Measurements from ENCODE around the gene THAP5. TPM values are rescaled to one million over a fixed set of nuclear protein-coding genes. Genes with fewer than 3 reads are reported as not detected.

The THAP5 gene
- total and polyA plus RNA-seq, 4 donors, result 30.3 to 60.9 (median 35.5) TPM

- DNase-seq (ENCODE audit: low read depth in 4 of 6, low spot score in 6 of 6), result no peak
- H3K9me3 ChIP-seq (ENCODE audit: control insufficient read depth, insufficient read depth, low read length), result no peaks in the 10 kb centered on the region
These were observed 19.7 kb upstream of the THAP5 start for GRCh38 chr7:108589199-108589598.

GRCh38 chr7:108586274-108586710, 16.8 kb upstream of the THAP5 start:
- Histone ChIP-seq H3K4me1 (ENCODE audit: control insufficient read depth, insufficient read depth, low read length) (no peaks in the 10 kb centered on the region), H3K36me3 (ENCODE audit: control insufficient read depth, insufficient read depth, low read length) (no peaks in the 10 kb centered on the region), H3K27me3 (ENCODE audit: control insufficient read depth, insufficient read depth, low read length) (no peaks in the 10 kb centered on the region), H3K27ac (ENCODE audit: low read depth, low read length) (no peak overlapping the region), H3K9me3 (ENCODE audit: control insufficient read depth, insufficient read depth, low read length) (no peaks in the 10 kb centered on the region), H3K4me3 (ENCODE audit: low read depth, low read length) (no peak overlapping the region)
- DNase-seq (ENCODE audit: low read depth in 4 of 6, low spot score in 6 of 6), result no peak
- 89% methylated on average over 2 of the region's 3 CpGs for WGBS (ENCODE audit: insufficient coverage)

More at GRCh38 chr7:108589199-108589598, 19.7 kb upstream of the THAP5 start:
- Histone ChIP-seq H3K4me1 (ENCODE audit: control insufficient read depth, insufficient read depth, low read length) (no peaks in the 10 kb centered on the region), H3K27me3 (ENCODE audit: control insufficient read depth, insufficient read depth, low read length) (no peaks in the 10 kb centered on the region), H3K4me3 (ENCODE audit: low read depth, low read length) (no peak overlapping the region), H3K36me3 (ENCODE audit: control insufficient read depth, insufficient read depth, low read length) (no peaks in the 10 kb centered on the region), H3K27ac (ENCODE audit: low read depth, low read length) (no peak overlapping the region)

GRCh38 chr7:108585843-108586242, 16.3 kb upstream of the THAP5 start:
- Histone ChIP-seq H3K36me3 (ENCODE audit: control insufficient read depth, insufficient read depth, low read length) (no peaks in the 10 kb centered on the region), H3K27me3 (ENCODE audit: control insufficient read depth, insufficient read depth, low read length) (no peaks in the 10 kb centered on the region), H3K4me3 (ENCODE audit: low read depth, low read length) (no peak overlapping the region), H3K9me3 (ENCODE audit: control insufficient read depth, insufficient read depth, low read length) (no peaks in the 10 kb centered on the region), H3K27ac (ENCODE audit: low read depth, low read length) (no peak overlapping the region), H3K4me1 (ENCODE audit: control insufficient read depth, insufficient read depth, low read length) (no peaks in the 10 kb centered on the region)
- WGBS (ENCODE audit: insufficient coverage), result 95% methylated on average over 2 of the region's 2 CpGs
- no peak for DNase-seq (ENCODE audit: low read depth in 4 of 6, low spot score in 6 of 6)

- DNase-seq (ENCODE audit: low read depth in 4 of 6, low spot score in 6 of 6), result no peak
- no CpG with 5 or more reads among the region's 1 CpG for WGBS (ENCODE audit: insufficient coverage)
These were observed 14.7 kb upstream of the THAP5 start for GRCh38 chr7:108584211-108584610.

GRCh38 chr7:108581655-108582491, 12.4 kb upstream of the THAP5 start:
- Histone ChIP-seq H3K36me3 (ENCODE audit: control insufficient read depth, insufficient read depth, low read length) (peaks cover 7% of the 10 kb centered on the region), H3K27ac (ENCODE audit: low read depth, low read length) (no peak overlapping the region), H3K4me1 (ENCODE audit: control insufficient read depth, insufficient read depth, low read length) (no peaks in the 10 kb centered on the region), H3K9me3 (ENCODE audit: control insufficient read depth, insufficient read depth, low read length) (peaks cover 5% of the 10 kb centered on the region), H3K27me3 (ENCODE audit: control insufficient read depth, insufficient read depth, low read length) (no peaks in the 10 kb centered on the region), H3K4me3 (ENCODE audit: low read depth, low read length) (no peak overlapping the region)
- no peak for DNase-seq (ENCODE audit: low read depth in 4 of 6, low spot score in 6 of 6)
- no CpG with 5 or more reads among the region's 4 CpGs for WGBS (ENCODE audit: insufficient coverage)

More at GRCh38 chr7:108584211-108584610, 14.7 kb upstream of the THAP5 start:
- H3K27me3 ChIP-seq (ENCODE audit: control insufficient read depth, insufficient read depth, low read length), result no peaks in the 10 kb centered on the region
- peaks cover 5% of the 10 kb centered on the region for H3K9me3 ChIP-seq (ENCODE audit: control insufficient read depth, insufficient read depth, low read length)
- H3K4me3 ChIP-seq (ENCODE audit: low read depth, low read length), result no peak overlapping the region
- no peak overlapping the region for H3K27ac ChIP-seq (ENCODE audit: low read depth, low read length)
- H3K36me3 ChIP-seq (ENCODE audit: control insufficient read depth, insufficient read depth, low read length), result peaks cover 5% of the 10 kb centered on the region
- no peaks in the 10 kb centered on the region for H3K4me1 ChIP-seq (ENCODE audit: control insufficient read depth, insufficient read depth, low read length)

GRCh38 chr7:108580298-108580697, 10.8 kb upstream of the THAP5 start:
- WGBS (ENCODE audit: insufficient coverage), result 67% methylated on average over 4 of the region's 6 CpGs
- Histone ChIP-seq H3K9me3 (ENCODE audit: control insufficient read depth, insufficient read depth, low read length) (peaks cover 5% of the 10 kb centered on the region), H3K4me3 (ENCODE audit: low read depth, low read length) (no peak overlapping the region), H3K36me3 (ENCODE audit: control insufficient read depth, insufficient read depth, low read length) (peaks cover 7% of the 10 kb centered on the region), H3K27ac (ENCODE audit: low read depth, low read length) (no peak overlapping the region), H3K4me1 (ENCODE audit: control insufficient read depth, insufficient read depth, low read length) (no peaks in the 10 kb centered on the region), H3K27me3 (ENCODE audit: control insufficient read depth, insufficient read depth, low read length) (no peaks in the 10 kb centered on the region)
- DNase-seq (ENCODE audit: low read depth in 4 of 6, low spot score in 6 of 6), result no peak

GRCh38 chr7:108578937-108579336, 9.4 kb upstream of the THAP5 start:
- Histone ChIP-seq H3K36me3 (ENCODE audit: control insufficient read depth, insufficient read depth, low read length) (peaks cover 10% of the 10 kb centered on the region), H3K27ac (ENCODE audit: low read depth, low read length) (no peak overlapping the region), H3K4me1 (ENCODE audit: control insufficient read depth, insufficient read depth, low read length) (no peaks in the 10 kb centered on the region), H3K4me3 (ENCODE audit: low read depth, low read length) (no peak overlapping the region), H3K27me3 (ENCODE audit: control insufficient read depth, insufficient read depth, low read length) (no peaks in the 10 kb centered on the region), H3K9me3 (ENCODE audit: control insufficient read depth, insufficient read depth, low read length) (peaks cover 5% of the 10 kb centered on the region)
- WGBS (ENCODE audit: insufficient coverage), result 90% methylated on average over 7 of the region's 7 CpGs
- no peak for DNase-seq (ENCODE audit: low read depth in 4 of 6, low spot score in 6 of 6)

GRCh38 chr7:108576116-108576515, 6.6 kb upstream of the THAP5 start:
- Histone ChIP-seq H3K27ac (ENCODE audit: low read depth, low read length) (no peak overlapping the region), H3K4me1 (ENCODE audit: control insufficient read depth, insufficient read depth, low read length) (no peaks in the 10 kb centered on the region), H3K9me3 (ENCODE audit: control insufficient read depth, insufficient read depth, low read length) (peaks cover 5% of the 10 kb centered on the region), H3K36me3 (ENCODE audit: control insufficient read depth, insufficient read depth, low read length) (peaks cover 10% of the 10 kb centered on the region), H3K4me3 (ENCODE audit: low read depth, low read length) (no peak overlapping the region), H3K27me3 (ENCODE audit: control insufficient read depth, insufficient read depth, low read length) (no peaks in the 10 kb centered on the region)
- WGBS (ENCODE audit: insufficient coverage), result 100% methylated on average over 1 of the region's 1 CpG
- no peak for DNase-seq (ENCODE audit: low read depth in 4 of 6, low spot score in 6 of 6)

- no peak for DNase-seq (ENCODE audit: low read depth in 4 of 6, low spot score in 6 of 6)
- Histone ChIP-seq H3K4me3 (ENCODE audit: low read depth, low read length) (no peak overlapping the region), H3K36me3 (ENCODE audit: control insufficient read depth, insufficient read depth, low read length) (peaks cover 10% of the 10 kb centered on the region), H3K9me3 (ENCODE audit: control insufficient read depth, insufficient read depth, low read length) (peaks cover 5% of the 10 kb centered on the region), H3K4me1 (ENCODE audit: control insufficient read depth, insufficient read depth, low read length) (no peaks in the 10 kb centered on the region), H3K27ac (ENCODE audit: low read depth, low read length) (no peak overlapping the region), H3K27me3 (ENCODE audit: control insufficient read depth, insufficient read depth, low read length) (no peaks in the 10 kb centered on the region)
- WGBS (ENCODE audit: insufficient coverage), result no CpG with 5 or more reads among the region's 2 CpGs
These were observed 5.7 kb upstream of the THAP5 start for GRCh38 chr7:108575156-108575555.

- Histone ChIP-seq H3K9me3 (ENCODE audit: control insufficient read depth, insufficient read depth, low read length) (no peaks in the 10 kb centered on the region), H3K36me3 (ENCODE audit: control insufficient read depth, insufficient read depth, low read length) (peaks cover 3% of the 10 kb centered on the region)
- no CpG with 5 or more reads among the region's 2 CpGs for WGBS (ENCODE audit: insufficient coverage)
These were observed 3.0 kb upstream of the THAP5 start for GRCh38 chr7:108572480-108572879.

More at GRCh38 chr7:108572480-108572879, 3.0 kb upstream of the THAP5 start:
- no peak overlapping the region for H3K4me3 ChIP-seq (ENCODE audit: low read depth, low read length)
- no peaks in the 10 kb centered on the region for H3K27me3 ChIP-seq (ENCODE audit: control insufficient read depth, insufficient read depth, low read length)
- DNase-seq (ENCODE audit: low read depth in 4 of 6, low spot score in 6 of 6), result no peak
- H3K27ac ChIP-seq (ENCODE audit: low read depth, low read length), result no peak overlapping the region
- peaks cover 5% of the 10 kb centered on the region for H3K4me1 ChIP-seq (ENCODE audit: control insufficient read depth, insufficient read depth, low read length)
